Measurements from ENCODE around the gene RETREG3.
A peak's percentile ranks its signal among the peaks of the same experiment; 100 is the strongest.
"Not testable (repeated sequence)": the region's sequence is repeated elsewhere in the genome, so short reads cannot be mapped to it uniquely, and the experiment has no call there.

Gene RETREG3

DNA sequence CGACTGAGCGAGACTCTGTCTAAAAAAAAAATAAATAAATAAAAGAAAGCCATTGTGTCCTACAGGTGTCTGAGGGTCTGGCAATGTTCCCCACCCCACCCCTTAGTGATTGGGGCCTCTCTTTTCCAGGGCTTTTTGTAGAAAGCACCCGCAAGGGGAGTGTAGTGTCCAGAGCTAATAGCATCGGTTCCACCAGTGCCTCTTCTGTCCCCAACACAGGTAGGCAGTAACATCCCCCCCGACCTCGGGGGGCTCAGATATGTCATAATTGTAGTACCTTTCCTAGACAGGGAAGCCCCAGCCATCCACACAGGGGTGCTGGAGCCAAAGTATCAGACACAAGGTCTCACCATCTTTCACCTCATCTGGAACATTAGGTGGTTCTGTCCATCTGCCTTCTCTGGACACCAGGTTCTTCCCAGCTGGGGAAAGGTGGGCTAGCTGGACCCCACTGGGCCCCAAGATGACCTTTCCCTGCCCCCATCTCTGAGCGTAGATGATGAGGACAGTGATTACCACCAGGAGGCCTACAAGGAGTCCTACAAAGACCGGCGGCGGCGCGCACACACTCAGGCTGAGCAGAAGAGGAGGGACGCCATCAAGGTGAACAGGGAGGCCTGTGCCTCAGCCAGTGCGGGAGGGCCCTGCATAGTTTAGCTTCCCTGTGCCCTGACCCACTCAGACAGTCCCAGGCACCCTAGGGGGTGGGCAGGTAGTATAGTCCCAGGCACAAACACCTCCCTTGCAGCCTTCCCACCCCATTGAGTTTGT, 40.6 kb downstream of the RETREG3 start:
- DNase-seq: peak; percentile 50

DNA sequence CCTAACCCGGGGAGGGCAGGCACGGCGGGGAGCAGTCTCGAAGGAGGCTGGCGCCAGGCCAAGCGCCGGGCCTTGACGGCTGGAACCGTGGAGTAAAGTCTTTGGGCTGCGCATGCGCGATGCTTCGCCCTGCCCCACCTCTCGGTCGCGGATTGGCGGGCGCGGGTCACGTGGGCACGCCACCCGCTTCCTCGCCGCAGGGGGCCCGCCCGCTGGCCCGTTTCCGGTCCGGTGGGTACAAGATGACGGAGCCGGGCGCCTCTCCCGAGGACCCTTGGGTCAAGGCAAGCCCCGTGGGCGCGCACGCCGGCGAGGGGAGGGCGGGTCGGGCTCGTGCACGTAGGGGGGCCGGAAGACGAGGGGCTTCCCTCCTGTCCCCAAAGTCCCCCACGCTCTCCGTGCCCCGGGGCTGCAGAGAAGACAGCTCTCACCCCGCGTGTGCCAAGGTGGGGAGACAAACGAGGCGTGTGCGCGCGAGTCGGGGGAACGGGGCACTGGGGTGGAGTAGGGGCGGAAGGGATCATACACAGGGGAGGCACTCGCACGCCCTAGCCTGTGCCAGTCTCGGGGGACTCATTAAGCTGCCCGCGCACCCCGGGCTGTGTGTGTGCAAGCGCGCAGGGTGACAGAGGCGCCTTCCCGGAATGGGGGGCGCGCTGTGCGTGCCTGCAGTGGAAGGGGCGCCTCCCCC, 42.1 kb downstream of the RETREG3 start, which contains the start of gene MLX:
Gene MLX (plus strand): TSS at position 218 of the 691 bp plus-strand sequence. CDS start 25 bp downstream, at position 243.
- peak; percentile 95 for DNase-seq

DNA sequence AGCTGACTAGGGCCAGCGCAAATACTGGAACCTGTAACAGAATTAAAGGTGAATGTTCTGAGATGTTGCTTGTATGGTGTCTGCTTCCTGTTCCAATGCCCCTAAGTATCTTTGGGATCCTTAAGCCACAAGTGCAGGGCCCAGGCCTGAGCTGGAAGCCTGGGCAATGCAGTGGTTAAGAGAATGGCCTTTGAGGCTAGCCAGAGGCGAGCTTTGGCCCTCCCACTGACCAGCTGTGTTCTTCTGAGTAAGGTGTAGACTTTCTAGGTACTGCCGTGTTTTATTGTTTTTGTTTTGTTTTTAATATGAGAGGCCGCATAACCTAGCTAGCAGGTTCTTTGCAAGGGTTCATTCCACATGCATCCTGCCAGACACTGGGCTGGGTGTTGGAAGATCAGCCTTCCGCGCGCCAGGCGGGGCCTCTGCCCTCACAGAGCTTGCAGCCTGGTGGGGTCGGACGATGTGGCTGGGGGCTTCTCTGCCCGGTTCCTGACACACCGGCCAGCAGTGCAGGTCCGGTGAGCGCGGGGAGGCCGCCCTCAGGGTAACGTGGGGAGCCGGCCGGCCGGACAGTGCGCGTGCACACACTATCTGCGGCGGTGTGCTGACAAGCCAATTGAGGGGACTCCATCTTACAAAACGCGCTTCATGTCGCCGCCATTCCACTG, 42.8 kb downstream of the RETREG3 start:
- no peak for DNase-seq

DNA sequence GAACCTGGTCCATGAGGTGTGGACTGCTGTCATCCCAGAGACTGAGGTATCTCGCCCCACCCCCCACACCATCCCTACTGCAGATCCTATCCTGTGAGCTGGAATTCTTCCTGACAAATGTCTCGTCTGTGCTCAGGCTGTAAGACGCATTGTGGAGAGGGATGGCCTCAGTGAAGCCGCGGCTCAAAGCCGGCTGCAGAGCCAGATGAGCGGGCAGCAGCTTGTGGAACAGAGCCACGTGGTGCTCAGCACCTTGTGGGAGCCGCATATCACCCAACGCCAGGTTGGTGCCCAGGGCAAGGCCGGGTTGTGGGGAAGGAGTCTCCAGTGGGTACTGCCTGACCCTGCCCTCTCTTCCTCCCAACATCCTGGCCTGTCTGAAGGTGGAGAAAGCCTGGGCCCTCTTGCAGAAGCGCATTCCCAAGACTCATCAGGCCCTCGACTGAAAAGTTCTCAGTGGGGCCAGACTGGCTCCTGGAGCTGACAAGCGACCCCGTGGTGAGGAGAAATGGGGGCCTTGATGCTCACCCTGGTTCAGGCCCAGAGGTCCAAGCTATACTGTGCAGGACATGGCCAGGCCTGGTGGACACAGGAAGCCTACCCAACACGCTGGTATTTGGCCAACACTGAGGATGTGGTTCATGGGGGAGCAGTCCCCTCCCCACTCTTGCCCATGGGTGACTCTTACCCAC, 43.5 kb downstream of the RETREG3 start:
- DNase-seq: no peak

DNA sequence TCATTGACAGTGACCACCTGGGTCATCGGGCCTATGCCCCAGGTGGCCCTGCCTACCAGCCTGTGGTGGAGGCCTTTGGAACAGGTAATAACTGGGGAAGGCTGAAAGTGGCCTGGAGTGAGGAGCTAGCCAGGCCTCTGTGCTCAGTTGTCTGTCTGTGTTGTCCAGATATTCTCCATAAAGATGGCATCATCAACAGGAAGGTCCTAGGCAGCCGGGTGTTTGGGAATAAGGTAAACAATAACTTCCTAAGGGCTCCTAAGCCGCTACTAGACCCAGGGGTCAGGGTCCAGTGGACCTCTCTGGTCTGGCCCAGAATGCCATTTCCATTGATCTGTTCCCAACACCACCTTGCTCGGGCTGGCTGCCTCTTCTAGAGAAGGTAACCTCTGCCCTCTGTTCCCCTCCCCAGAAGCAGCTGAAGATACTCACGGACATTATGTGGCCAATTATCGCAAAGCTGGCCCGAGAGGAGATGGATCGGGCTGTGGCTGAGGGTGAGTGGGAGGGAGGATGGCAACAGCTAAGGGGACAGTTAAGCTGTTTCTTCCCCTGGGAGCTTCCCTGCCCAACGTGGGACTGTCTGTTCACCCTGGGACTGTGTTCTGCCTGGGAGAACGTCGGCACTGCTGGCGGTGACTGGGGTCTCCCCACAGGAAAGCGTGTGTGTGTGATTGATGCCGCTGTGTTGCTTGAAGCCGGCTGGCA, 44.2 kb downstream of the RETREG3 start:
- no peak for DNase-seq

DNA sequence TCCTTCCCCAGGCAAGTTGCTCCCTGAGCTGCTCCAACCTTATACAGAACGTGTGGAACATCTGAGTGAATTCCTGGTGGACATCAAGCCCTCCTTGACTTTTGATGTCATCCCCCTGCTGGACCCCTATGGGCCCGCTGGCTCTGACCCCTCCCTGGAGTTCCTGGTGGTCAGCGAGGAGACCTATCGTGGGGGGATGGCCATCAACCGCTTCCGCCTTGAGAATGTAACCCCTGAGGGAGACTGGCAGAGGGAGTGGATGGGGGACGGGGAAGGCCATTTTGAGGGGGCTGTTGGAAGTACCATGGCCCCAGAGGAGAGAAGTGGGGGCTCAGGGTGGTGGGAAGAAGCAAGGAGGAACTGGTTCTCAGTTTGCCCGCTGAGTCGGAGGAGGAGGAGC, 45.2 kb downstream of the RETREG3 start:
- DNase-seq: no peak

DNA sequence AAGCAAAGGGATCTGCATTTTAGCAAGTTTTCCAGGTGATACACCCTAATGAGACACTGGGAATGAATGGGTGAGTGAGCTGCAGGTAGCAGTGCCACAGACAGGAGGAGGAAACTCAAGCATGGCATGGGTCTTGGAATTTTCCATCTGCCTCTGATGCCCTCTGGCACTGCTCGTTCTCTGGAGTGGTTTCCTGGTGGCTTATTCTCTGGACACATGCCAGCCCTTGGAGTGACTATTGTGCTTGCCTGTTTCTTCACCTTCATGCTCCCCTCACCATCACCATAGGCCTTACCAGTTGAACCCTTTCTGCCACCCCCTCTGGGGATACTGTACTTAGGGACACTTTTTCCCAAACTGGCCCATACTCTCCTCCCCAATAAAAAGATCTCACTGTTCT, 45.6 kb downstream of the RETREG3 start:
- DNase-seq: no peak

DNA sequence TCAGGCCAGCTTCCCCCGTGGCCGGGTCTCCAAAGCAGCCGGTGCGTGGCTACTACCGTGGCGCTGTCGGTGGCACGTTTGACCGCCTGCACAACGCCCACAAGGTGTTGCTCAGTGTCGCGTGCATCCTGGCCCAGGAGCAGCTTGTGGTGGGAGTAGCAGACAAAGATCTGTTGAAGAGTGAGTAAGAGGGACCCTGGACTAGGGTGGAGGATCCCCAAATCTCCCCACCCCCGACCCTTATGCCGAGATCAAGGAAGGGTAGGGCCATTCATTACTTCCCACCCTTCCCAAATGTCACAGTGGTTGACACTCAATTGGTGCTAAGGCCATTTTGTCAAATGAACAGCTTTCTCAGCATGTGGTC, 46.0 kb downstream of the RETREG3 start:
- no peak for DNase-seq

DNA sequence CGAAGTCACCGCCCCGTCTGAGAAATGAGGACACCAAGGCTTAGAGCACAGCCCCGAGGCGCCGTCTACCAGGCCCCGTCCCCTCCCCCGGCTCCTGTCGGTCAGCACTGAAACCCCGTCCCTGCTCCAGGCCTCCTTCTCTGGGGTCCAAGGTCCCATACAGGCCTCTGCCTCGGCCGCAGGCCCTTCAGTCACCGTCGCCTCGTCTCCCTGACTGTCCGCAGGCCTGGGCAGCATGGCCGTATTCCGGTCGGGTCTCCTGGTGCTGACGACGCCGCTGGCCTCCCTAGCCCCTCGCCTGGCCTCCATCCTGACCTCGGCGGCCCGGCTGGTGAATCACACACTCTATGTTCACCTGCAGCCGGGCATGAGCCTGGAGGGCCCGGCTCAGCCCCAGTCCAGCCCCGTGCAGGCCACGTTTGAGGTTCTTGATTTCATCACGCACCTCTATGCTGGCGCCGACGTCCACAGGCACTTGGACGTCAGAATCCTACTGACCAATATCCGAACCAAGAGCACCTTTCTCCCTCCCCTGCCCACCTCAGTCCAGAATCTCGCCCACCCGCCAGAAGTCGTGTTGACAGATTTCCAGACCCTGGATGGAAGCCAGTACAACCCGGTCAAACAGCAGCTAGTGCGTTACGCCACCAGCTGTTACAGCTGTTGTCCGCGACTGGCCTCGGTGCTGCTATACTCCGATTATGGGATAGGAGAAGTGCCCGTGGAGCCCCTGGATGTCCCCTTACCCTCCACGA, 46.6 kb downstream of the RETREG3 start:
- DNase-seq: peak; percentile 75

DNA sequence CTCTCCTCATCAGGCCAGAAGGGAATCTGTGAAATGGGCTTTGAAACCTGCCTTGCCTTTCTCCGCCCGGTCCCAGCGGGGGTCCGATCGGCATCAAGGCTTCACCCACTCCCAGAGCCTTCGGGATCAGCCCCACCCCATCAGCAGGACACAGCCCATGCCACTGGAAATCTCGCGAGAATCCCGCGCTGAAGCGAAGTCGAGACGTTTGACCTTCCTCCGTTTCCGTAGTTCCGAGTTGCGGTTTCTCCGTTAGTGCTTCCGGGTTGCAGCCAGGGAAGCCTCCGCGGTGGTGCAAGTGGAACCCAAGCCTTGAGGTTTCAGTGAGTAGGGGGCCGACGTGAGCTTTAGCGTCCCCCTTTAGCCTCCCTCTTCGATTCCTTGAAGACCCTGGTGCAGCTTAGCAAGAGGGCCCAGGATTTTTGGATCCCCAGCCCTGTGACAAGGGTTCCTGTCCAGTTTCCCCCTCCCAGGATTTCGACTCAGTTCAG, 47.2 kb downstream of the RETREG3 start, which contains the start of gene COASY:
Gene COASY (plus strand): TSS at position 252 of the 491 bp plus-strand sequence. CDS start 475 bp downstream, outside the sequence.
- DNase-seq: peak; percentile 99

DNA sequence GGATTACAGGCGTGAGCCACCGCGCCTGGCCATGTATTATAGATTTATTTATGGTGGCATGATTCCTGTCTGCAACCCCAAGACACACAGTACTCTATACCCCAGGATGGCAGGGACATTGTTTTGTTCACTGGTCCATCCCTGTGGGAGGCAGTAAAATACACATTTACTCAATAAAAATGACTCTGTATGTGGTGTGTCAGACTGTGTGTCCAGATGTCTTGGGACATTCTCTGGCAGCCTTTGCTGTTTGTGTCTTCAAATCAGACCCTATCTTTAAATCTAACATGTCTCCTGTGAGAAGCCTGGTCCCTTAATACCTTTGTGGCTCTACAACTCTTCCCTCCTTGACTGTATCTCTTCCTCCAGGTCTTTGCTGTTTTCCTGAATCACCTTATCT, 48.9 kb downstream of the RETREG3 start:
- no peak for DNase-seq

DNA sequence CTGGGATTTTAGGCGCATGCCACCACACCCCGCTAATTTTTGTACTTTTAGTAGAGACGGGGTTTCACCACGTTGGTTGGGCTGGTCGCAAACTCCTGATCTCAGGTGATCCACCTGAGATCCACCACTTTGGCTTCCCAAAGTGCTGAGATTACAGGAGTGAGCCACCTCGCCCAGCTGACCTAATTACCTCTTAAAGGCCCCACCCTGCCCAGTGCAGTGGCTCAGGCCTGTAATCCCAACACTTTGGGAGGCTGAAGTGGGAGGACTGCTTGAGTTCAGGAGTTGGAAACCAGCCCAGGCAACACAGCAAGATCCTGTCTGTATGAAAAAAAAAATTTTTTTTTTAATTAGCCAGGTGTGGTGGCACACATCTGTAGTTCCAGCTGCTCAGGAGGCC, 50.1 kb downstream of the RETREG3 start:
- no peak for DNase-seq

DNA sequence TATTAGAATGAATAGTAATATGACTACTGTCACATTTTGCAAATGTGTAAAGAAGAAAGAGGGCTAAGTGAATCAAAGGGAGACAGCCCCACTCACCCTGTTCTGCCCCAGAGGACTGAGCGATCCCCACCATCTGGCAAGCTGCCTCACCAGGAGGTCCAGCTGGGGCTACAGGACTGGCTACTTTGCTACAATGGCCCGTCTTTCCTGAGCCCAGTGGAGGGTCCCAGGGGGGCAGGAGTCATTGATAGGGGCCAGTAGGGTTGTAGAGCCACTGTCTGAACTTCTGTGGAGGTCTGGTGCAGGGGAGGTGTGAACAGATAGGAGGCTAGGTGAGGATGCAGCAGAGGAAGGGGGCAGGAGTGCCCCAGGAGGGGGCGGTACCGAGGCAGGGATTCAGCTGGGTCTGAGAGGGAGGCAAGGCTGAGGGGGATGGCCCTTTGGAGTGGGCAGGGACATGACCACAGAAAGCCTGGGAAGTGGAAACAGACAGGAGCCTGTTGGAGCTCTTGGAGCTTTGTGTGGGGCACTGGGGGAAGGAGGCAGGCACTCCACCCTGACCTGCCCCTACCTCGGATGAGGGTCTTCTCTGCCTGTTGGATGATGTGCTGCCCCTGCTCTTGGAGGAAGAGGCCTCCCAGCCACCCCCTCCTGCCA, 53.1 kb downstream of the RETREG3 start:
- DNase-seq: peak; percentile 96

DNA sequence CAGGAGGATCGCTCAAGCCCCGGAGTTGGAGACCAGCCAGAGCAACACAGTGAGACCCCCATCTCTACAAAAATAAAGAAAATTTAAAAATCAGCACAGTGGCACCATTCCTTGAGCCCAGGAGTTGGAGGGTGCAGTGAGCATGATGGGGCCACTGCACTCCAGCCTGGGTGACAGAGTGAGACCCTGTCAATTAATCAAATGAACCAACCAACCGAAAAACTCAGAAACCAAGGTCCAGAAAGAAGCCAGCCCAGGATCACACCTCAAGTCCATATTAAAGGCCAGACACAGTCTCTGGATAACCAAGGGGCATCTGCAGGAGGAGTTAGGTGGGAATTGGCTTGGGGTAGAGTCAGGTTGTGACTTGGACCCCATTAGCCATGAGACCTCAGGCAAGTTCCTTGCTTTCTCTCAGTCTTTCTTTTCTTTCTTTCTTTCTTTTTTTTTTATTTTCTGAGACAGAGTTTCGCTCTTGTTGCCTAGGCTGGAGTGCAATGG, 54.0 kb downstream of the RETREG3 start:
- DNase-seq: no peak

DNA sequence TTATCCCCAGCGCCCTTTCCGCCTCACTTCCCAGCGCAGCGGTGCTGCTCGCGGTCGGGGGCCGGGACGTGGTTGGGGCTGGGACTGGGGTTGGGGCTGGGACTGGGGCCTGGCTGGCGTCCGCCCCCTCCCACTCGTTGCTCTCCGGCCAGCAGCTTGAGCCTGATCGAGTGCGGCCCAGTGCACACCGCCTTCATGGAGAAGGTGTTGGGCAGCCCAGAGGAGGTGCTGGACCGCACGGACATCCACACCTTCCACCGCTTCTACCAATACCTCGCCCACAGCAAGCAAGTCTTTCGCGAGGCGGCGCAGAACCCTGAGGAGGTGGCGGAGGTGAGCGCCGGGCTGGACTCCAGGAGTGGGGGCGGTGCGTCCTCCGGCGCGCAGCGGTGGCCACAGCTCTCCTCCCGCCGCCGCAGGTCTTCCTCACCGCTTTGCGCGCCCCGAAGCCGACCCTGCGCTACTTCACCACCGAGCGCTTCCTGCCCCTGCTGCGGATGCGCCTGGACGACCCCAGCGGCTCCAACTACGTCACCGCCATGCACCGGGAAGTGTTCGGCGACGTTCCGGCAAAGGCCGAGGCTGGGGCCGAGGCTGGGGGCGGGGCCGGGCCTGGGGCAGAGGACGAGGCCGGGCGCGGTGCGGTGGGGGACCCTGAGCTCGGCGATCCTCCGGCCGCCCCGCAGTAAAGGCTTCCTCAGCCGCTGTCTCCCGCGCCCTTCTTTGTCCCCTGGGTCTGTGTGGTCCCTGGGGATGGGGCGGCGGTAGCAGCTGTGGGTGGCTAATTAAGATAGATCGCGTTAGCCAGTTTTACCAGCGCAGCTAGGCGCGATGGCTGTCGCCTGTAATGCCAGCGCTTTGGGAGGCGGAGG, 54.7 kb downstream of the RETREG3 start:
- DNase-seq: peak; percentile 97

DNA sequence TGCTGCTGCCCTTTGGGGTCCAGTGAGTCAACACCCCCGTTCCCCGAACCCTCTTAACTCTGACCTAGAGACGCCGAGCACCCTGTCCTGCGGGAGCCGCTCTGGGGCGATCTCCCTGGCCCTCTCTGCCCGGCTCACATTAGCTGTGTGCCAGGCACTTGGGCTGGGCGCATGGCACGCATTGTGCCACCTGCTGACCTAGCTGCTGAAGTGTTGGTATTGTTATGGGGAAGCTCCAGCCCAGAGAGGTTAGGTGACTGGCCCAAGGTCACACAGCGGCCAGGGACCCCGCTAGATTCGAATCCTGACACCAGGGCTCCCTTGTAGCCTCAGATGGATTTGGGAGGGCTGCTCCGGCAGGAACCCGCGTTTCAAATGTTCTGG, 55.3 kb downstream of the RETREG3 start:
- no peak for DNase-seq

DNA sequence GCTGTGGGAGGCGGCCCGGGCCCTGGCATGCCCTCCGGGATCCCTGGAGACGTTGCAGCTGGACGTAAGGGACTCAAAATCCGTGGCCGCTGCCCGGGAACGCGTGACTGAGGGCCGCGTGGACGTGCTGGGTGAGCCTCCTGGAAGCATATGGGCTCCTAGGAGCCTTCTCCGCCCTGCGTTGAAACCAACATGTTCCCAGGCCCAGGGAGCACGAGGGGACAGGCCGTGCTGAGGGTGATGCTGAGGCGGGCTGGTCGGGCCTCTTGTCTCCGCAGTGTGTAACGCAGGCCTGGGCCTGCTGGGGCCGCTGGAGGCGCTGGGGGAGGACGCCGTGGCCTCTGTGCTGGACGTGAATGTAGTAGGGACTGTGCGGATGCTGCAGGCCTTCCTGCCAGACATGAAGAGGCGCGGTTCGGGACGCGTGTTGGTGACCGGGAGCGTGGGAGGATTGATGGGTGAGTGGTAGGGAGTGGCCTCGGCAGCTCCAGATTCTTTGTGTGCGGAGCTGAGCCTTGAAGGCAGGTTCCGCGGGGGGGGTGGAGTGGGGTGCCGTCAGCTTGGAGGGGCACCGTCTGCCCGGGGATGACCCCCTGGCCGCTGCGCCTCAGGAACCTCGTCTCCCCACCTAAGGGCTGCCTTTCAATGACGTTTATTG, 55.9 kb downstream of the RETREG3 start:
- DNase-seq: peak; percentile 89

DNA sequence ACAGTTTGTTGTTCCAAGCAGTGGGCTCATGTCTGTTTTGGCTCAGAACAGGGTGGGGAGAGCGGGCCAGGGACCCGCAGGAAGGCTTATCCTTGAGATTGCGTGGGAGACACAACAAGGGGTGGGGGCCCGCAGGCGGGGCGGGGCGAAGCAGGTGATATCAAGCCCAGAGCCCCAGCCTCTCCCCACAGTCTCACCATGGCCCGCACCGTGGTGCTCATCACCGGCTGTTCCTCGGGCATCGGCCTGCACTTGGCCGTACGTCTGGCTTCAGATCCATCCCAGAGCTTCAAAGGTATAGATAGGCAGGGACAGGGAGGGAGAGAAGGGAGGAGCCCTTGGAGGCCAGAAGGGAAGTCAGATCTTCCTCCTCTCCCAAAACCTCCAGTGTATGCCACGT, 56.4 kb downstream of the RETREG3 start, which contains the start of gene HSD17B1:
Gene HSD17B1 (plus strand): TSS at position 188 of the 400 bp plus-strand sequence. CDS start 11 bp downstream, at position 199.
- not testable (repeated sequence) for DNase-seq

Measured in islet precursor cell (in vitro differentiated cells).